GM19099 (cell line): Measurements from ENCODE around the gene MFF.

Source experiments
- POLR2A ChIP-seq: IDR thresholded peaks from 3 replicates; pipeline ENCODE4 v1.6.1; 2011; ENCODE audit warnings: low read depth; ENCODE audit not compliant: insufficient read length; ENCODE audit errors: extremely low read depth

MFF gene

DNA sequence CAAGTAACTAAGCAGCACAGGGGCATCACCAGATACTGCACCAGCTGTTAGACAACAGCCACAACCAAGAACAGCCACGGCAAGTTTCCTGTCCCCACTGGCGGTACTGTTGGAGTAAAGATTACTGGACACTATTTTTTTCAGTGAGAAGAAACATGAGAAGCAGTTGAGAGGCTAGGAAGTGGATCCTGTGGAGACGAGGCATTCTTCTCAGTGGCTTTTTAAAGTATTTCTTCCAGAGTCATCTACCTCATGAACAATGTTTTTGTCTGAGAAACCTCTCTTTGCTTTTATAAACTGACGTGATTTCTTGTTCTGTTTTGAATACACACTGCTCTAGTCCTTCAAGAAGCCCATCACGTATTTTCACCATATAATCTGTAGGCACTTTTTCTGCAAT is 35.3 kb downstream of the MFF start:
- TF ChIP-seq POLR2A, result no peak

DNA sequence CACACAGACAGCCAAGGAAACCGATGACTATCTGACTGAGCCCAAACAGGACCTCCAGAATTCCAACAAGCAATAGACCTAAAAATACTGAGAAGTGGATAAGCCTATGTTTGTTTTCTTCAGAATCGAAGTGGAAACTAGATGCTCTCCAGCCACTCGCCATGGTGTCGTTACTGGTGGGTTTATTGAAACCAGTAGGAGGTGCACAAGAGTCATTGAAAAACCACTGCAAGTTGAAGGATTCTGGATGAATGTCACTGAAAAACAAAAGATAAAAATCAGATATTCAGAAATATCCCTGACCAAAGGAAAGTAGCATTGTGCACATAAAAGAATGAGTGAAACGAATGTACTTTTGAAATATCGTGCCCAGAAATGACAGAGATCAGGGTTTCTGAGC is 38.7 kb downstream of the MFF start:
- no peak for TF ChIP-seq POLR2A

DNA sequence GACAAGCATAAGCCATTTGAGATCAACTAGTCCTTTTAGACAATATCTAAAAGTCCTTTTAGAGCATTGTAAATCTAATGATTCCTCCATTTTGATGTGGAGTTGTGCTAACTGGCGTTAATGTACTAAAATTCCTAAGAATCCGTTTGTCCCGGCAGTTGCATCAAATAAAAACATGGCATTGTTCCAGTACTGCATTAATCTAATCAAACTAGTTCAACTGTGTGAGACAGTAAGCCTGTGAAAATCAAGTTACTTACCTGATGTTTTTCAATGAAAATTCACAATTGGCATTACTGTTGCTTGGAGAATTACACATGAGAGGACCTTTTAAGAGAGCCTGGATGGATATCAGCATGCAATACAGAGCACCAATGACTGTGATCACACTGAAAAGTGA is 40.8 kb downstream of the MFF start:
- TF ChIP-seq POLR2A, result no peak

- TF ChIP-seq POLR2A, result no peak
Measured at GRCh38 chr2:227366769-227367426, 41.8 kb downstream of the MFF start.

GRCh38 chr2:227367427-227367795 is 42.4 kb downstream of the MFF start:
- no peak for TF ChIP-seq POLR2A

- TF ChIP-seq POLR2A, result no peak
Measured at GRCh38 chr2:227368574-227368973, 43.5 kb downstream of the MFF start.

DNA sequence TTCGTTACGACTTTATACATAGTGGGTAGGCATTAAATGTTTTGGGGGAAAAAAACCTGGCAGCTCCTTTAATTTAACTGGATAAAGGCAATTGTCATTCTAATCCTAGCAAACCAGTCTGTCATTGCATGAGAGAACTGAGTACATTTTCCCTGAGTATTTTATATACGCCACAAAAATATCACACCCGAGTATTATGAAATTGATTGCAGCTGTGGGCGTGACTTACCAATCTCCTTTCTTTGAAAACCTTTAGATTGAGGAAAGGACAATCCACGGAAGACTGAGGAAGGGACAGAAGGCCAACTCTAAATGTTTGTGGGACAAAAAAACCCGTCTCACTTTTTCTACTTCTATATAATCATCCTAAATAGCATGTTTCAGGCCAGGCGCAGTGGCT is 45.0 kb downstream of the MFF start:
- TF ChIP-seq POLR2A, result no peak

DNA sequence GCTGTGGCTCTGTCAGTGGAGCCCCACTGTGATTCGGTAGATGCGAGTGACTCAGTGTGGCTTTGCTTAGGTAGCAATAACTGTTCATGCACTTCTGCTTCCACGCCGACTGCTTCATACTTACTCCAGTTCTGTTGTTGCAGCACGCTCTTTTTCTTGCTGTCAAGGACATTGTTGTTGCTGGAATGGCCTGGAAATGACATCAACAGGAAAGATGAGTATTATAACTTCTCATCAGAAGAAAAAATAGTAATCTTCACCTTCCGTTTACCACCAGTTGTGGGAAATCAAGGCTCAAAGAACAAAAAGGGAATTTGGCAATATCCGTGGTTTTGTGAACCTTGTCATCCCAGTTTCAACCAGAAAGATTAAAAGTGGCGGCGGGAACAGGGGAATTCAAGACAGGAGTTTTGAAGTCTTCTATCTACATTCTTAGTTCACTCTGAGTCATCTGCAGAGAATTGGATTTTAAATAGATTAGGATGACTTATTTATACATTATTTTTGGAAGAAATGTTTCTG is 45.8 kb downstream of the MFF start:
- no peak for TF ChIP-seq POLR2A

GRCh38 chr2:227373389-227373788 is 48.3 kb downstream of the MFF start:
- no peak for TF ChIP-seq POLR2A

- no peak for TF ChIP-seq POLR2A
Measured at GRCh38 chr2:227374158-227374557, 49.1 kb downstream of the MFF start.

GRCh38 chr2:227376656-227377396 is 51.8 kb downstream of the MFF start:
- TF ChIP-seq POLR2A, result no peak

DNA sequence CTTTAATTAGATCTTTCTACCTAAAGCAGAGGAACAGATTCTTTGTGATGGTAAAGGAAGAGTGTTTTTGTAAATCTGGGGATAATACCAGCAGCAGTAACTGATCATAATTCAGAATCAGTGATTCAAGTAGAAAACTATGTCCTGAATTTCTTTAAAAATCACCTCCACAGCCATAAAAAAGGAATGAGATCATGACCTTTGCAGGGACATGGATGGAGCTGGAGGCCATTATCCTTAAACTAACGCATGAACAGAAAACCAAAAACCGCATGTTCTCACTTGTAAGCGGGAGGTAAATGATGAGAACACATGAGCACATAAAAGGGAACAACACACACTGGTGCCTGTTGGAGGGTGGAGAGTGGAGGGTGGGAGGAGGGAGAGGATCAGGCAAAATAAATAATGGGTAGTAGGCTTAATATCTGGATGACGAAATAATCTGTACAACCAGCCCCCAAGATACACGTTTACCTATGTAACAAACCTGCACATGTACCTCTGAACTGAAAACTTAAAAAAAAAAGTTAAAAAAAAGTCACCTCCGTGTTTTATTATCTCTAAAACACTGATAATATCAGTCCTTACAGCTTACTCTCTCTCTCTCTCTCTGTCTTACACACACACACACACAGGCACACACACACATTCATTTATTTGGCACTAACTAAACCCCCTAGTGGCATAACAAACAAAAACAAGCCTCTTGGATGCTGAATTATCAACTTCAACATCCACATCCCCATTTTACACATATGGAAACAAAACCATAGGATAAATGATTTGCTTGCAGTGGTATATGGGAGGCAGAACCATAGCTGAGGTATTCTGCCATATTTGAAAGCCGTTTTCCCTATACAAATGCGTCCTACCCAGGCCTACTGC is 52.7 kb downstream of the MFF start:
- TF ChIP-seq POLR2A, result no peak

GRCh38 chr2:227378371-227378782 is 53.3 kb downstream of the MFF start:
- no peak for TF ChIP-seq POLR2A

- TF ChIP-seq POLR2A, result no peak
Measured at GRCh38 chr2:227379095-227379494, 54.0 kb downstream of the MFF start, which contains the start of gene TM4SF20. Gene TM4SF20, minus strand, starts transcription at chr2:227379306. Its CDS starts 38 bp downstream, at chr2:227379268.

GRCh38 chr2:227383686-227384085 is 58.6 kb downstream of the MFF start:
- no peak for TF ChIP-seq POLR2A
